ENCODE results near the gene EID2B.

EID2B gene

DNA sequence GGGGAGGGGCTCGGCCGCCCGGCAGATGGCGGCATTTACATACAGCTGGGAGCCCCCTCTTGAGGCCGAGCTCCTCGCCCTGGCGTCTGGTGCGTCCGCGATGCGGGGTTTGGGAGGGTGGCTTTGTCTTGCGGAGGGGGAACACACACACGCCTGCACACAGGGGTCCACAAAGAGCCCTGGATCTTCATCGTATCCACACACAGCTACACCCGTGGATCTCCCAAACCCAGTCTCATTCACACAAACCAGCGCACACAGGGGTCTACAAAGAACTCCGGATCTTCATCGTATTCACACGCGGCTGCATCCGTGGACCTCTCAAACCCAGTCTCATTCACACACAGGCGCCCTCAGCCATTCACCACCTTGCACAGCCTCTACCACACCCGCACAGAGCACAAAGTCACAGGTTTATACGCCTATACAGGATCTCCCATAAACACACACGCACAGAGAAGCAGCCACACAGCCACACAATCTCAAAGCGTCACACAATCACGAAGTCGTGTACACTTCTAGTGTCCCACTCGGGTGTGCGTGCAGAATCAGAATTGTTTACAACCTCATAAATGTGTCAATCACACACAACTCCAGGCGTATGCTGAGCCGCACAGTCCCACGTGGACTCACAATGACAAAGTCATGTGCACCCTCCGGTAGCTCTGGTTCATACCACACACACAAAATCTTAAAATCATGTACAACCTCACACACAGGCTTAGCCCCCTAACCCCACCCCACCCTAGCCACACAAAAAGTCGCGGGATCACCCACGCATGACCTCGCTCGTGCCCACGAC lies 34.5 kb downstream of the EID2B start:
- no peak for DNase-seq

DNA sequence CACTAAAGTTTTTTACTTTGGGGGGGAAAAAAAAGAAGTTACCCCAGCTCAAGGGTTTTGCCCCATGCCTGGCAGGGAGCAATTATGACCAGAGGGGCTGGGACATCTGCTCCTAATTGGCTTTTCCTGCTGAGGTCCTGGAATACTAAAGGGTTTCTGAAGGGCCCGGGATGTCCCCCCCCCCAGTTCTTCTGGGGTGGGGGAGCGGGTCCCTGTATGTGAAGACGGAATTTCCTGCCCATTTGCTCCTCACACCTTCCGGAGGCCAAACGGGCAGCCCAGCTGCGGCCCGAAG lies 35.0 kb downstream of the EID2B start:
- peak; percentile 4 for DNase-seq

DNA sequence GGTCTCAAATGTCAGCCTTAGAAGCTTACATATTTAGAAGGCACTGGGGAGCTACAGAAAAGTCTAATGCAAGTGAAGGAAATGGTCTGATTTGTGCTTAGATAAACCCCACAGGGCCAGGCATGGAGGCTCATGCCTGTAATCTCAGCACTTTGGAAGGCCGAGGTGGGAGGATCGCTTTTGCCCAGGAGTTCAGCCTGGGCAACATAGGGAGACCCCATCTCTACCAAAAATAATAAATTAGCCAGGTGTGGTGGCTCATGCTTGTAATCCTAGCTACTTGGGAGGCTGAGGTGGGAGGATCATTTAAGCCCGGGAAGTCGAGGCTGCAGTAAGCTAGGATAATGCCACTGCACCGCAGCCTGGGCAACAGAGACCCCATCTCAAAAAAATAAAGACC lies 36.6 kb downstream of the EID2B start:
- DNase-seq = no peak

GRCh38 chr19:39494661-39495060 lies 38.0 kb downstream of the EID2B start:
- DNase-seq = no peak

DNA sequence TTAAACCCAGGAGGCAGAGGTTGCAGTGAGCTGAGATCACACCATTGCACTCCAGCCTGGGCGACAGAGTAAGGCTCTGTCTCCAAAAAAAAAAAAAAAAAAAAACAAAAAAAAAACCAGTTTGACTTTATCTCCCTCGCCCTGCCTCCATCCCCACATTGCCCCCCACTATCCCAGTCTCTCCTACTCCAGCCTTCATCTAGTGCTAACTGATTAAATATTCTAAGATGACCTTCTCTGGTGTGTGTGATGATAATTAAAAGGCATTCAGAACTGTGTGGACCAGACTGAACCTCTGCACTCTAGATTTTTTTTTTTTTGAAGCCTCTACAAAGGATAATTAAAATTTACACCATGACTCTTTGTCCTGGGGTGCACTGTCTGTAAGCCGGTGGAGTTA lies 39.9 kb downstream of the EID2B start:
- no peak for DNase-seq

DNA sequence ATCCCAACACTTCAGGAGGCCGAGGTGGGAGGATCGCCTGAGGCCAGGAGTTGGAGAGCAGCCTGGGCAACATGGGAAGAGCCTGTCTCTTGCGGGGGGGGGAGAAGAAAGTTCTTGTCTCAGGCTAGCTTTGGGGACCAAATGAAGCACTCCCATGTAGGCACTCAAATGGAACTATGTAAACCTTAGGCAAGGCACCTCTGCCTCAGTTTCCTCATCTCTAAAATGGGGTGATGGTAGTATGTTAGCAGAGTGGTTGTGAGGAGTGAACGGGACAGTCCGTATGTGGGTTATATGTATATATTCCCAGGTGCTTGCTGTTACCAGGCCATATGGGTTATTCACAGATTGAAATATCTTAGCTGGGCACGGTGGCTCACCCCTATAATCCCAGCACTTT lies 40.4 kb downstream of the EID2B start:
- no peak for DNase-seq

DNA sequence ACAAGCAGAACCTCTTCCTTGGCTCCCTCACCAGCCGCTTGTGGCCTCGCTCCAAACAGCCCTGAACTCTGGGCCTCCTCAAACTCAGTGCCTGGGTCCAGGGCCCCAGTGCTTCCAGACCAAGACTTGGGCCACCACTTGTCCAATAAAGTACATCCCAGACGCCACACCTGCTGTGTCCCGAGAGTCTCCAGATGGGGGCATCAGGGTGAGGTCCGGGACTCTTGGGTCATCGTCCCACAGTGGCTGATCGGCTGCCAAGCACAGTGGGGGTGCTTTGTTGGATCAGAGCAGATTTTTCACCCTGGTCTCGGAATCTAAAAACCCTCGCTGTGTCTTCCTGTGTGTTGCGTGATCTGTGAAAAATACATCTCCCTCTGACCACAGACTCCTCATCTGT lies 42.9 kb downstream of the EID2B start:
- DNase-seq = no peak

DNA sequence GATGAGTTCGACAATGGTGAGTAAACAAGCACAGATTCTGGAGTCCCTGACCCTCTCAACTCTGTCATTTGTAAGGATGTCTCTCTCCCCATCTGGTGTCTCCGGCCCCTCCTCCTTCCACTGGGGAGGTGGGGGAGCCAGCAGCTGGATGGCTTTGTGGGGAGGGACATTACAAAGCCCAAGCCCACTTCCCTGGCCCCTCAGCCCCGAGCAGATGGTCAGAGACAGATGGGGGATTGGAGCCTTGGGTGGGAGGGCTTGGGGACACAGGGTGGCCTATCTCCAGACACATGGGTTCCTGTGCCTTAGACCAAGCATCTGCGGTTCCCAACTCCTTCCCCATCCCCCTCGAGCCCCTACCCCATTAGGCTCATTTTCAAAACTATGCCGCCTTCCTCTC lies 49.5 kb downstream of the EID2B start:
- DNase-seq = no peak

- no peak for DNase-seq
Measured at GRCh38 chr19:39481676-39482075, 51.0 kb downstream of the EID2B start.

GRCh38 chr19:39481229-39481545 lies 51.5 kb downstream of the EID2B start:
- no peak for DNase-seq
